Measurements from ENCODE around the gene CFAP74. TPM values are rescaled to one million over a fixed set of nuclear protein-coding genes. Genes with fewer than 3 reads are reported as not detected.

Gene CFAP74, protein sequence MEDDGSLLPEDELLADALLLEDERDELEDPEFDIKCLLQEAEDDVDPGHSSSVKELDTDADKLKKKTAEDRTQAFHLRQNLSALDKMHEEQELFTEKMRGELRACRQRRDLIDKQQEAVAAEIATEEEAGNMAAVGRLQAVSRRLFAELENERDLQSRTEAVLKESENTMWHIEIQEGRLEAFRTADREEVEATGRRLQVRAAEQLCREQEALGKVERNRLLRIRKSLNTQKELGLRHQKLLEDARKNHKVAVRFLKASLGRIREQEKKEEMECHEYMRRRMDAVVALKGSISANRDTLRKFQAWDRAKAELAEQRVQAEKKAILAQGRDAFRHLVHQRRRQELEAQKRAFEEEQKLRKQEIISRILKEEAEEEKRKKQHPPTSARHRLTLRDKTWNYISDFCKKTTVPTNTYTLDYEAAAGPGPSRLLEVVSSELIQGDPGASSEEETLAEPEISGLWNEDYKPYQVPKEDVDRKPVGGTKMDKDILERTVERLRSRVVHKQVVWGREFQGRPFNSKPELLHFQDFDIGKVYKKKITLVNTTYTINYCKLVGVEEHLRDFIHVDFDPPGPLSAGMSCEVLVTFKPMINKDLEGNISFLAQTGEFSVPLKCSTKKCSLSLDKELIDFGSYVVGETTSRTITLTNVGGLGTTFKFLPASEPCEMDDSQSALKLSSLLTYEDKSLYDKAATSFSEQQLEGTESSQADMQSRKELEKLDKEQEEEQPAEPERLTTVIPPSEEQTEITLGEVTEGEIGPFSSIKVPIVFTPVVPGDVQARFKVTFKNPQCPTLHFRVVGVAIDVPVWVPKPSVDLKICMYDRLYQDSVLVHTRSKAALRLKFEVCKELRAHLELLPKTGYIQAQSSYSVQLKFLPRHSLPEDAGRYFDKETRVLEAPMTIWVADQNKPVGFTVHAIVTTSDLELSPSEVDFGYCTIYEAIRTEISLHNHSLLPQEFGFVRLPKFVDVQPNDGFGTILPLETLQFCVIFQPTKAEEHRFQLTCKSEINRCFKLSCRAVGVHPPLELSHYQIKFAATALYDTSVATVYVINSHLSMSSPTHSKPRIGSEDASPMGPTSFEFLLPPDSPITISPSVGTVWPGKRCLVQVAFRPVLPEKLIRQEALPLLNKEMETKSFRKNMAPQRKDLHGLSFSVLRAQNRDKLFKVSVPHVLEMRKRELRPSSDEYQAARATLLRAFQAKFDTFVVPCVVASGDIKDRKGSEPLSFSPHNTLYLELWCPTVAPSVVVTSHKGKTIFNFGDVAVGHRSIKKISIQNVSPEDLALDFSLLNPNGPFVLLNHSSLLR (N-terminal part only)
- polyA plus RNA-seq (2013), result 0.03 and 0.15 TPM in 2 replicates

DNA sequence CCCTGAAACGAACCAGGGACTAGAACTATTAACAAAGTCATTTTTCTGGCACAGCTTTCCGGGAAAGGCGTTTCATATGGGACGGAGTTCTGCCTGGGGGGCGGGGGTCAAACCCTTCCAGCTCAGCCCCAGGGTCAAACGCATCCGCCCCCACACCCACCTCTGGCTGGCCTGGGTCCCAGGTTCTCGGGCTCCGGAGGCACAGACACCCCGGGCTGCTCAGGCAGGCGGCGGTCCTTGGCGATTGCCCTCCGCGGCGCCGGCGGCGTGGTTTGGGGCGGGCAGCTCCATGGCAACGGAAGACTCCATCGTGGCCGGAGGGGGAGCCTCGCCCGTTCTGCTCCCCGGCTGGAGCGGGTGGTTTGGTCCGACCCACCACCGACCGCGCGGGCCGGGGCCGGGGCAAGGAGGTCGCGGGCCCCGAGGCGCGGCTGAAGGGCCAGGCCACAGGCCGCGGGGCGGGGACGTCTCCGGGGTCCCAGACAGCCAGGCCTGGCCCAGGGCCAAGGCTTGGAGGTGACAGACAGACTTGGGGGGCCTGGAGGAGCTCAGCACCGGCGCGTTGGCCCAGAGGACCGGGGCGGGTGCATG is at the start of gene CFAP74:
TSS of gene CFAP74 (minus strand) at position 246 of the 591 bp plus-strand sequence. CDS start 12,830 bp downstream, outside the sequence.
- no peak within 1 kb of the TSS for H2BK5ac ChIP-seq (ENCODE audit: low read depth, low read length, poor library complexity)
- H2BK120ac ChIP-seq (ENCODE audit: insufficient read depth, low read length, poor library complexity), result peak within 1 kb of the TSS; percentile 53
- H4K12ac ChIP-seq (ENCODE audit: low read depth, low read length), result peak within 1 kb of the TSS; percentile 55
- H2BK12ac ChIP-seq (ENCODE audit: low read length), result peak within 1 kb of the TSS; percentile 44
- WGBS (ENCODE audit: extremely low coverage, insufficient coverage, insufficient read length), result no CpG with 5 or more reads among the region's 49 CpGs
- H3K9me3 ChIP-seq (ENCODE audit: insufficient read depth, low read depth, low read length), result no peaks in the 10 kb centered on the region
- no peak within 1 kb of the TSS for H3K4ac ChIP-seq (ENCODE audit: low read depth, low read length)
- peak within 1 kb of the TSS; percentile 7 for H3K4me3 ChIP-seq (ENCODE audit: low read depth, low read length)
- H3K18ac ChIP-seq (ENCODE audit: low read length), result no peak within 1 kb of the TSS
- no peaks in the 10 kb centered on the region for H3K79me2 ChIP-seq (ENCODE audit: control insufficient read depth, insufficient read depth, low read length, poor library complexity)
- H3K27me3 ChIP-seq (ENCODE audit: insufficient read depth, low read length), result no peaks in the 10 kb centered on the region
- peak within 1 kb of the TSS; percentile 64 for H3K4me2 ChIP-seq (ENCODE audit: low read length)
- H2AFZ ChIP-seq (ENCODE audit: insufficient read depth, low read length, poor library complexity), result peak within 1 kb of the TSS; percentile 64
- H3K23ac ChIP-seq (ENCODE audit: low read length), result no peak within 1 kb of the TSS
- H3K79me1 ChIP-seq (ENCODE audit: low read length), result peaks cover 4% of the 10 kb centered on the region
- peak within 1 kb of the TSS; percentile 43 for H4K91ac ChIP-seq (ENCODE audit: low read depth, low read length)
- no peak within 1 kb of the TSS for H3K9ac ChIP-seq (ENCODE audit: low read length)
- peak within 1 kb of the TSS; percentile 85 for H4K8ac ChIP-seq (ENCODE audit: low read depth, low read length)
- H3K27ac ChIP-seq (ENCODE audit: low read depth, low read length), result no peak within 1 kb of the TSS
- H3K36me3 ChIP-seq (ENCODE audit: control insufficient read depth in 1 of 2, insufficient read depth in 2 of 2, low read length in 2 of 2), result no peaks in the 10 kb centered on the region
- no peak within 1 kb of the TSS for H2AK5ac ChIP-seq (ENCODE audit: low read length)
- peaks cover 8 to 15% of the 10 kb centered on the region in 2 experiments for H3K4me1 ChIP-seq (ENCODE audit: control insufficient read depth in 1 of 2, insufficient read depth in 2 of 2, low read length in 2 of 2)
- H3K14ac ChIP-seq (ENCODE audit: low read length), result no peak within 1 kb of the TSS
- DNase-seq, result peak in 1 of 2 donors; percentile 57

DNA sequence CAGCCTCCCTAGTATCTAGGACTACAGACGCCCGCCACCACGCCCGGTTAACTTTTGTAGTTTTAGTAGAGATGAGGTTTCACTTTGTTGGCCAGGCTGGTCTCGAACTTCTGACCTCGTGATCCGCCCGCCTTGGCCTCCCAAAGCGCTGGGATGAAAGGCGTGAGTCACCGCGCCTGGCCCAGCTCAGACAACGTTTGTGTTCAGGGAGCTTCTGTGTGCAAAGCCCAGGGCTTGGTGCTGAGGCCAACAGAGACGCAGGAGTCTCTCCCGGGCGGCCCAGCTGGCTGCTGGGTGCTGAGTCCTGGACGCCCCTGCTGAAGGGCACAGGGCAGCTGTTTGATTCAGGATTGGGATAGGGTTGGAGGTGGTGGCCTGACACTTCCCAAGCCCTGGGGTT is 49.6 kb upstream of the CFAP74 start:
- Histone ChIP-seq H3K14ac (ENCODE audit: low read length) (no peak overlapping the region), H3K27me3 (ENCODE audit: insufficient read depth, low read length) (peaks cover 4% of the 10 kb centered on the region), H2BK5ac (ENCODE audit: low read depth, low read length, poor library complexity) (no peak overlapping the region), H3K23ac (ENCODE audit: low read length) (no peak overlapping the region), H4K91ac (ENCODE audit: low read depth, low read length) (no peak overlapping the region), H3K4me3 (ENCODE audit: low read depth, low read length) (no peak overlapping the region), H4K12ac (ENCODE audit: low read depth, low read length) (no peak overlapping the region), H2AK5ac (ENCODE audit: low read length) (no peak overlapping the region), H3K4me1 (ENCODE audit: control insufficient read depth in 1 of 2, insufficient read depth in 2 of 2, low read length in 2 of 2) (peaks cover 18 to 22% of the 10 kb centered on the region in 2 experiments), H2BK12ac (ENCODE audit: low read length) (no peak overlapping the region), H3K4me2 (ENCODE audit: low read length) (no peak overlapping the region), H3K79me1 (ENCODE audit: low read length) (peaks cover 10% of the 10 kb centered on the region), H3K36me3 (ENCODE audit: control insufficient read depth in 1 of 2, insufficient read depth in 2 of 2, low read length in 2 of 2) (peaks cover 19 to 20% of the 10 kb centered on the region in 2 experiments), H3K9me3 (ENCODE audit: insufficient read depth, low read depth, low read length) (peaks cover 2% of the 10 kb centered on the region), H2BK120ac (ENCODE audit: insufficient read depth, low read length, poor library complexity) (no peak overlapping the region), H3K79me2 (ENCODE audit: control insufficient read depth, insufficient read depth, low read length, poor library complexity) (peaks cover 17% of the 10 kb centered on the region), H3K4ac (ENCODE audit: low read depth, low read length) (no peak overlapping the region), H3K27ac (ENCODE audit: low read depth, low read length) (no peak overlapping the region), H2AFZ (ENCODE audit: insufficient read depth, low read length, poor library complexity) (no peak overlapping the region), H4K8ac (ENCODE audit: low read depth, low read length) (no peak overlapping the region), H3K9ac (ENCODE audit: low read length) (no peak overlapping the region), H3K18ac (ENCODE audit: low read length) (no peak overlapping the region)
- no peak for DNase-seq
- no CpG with 5 or more reads among the region's 17 CpGs for WGBS (ENCODE audit: extremely low coverage, insufficient coverage, insufficient read length)

DNA sequence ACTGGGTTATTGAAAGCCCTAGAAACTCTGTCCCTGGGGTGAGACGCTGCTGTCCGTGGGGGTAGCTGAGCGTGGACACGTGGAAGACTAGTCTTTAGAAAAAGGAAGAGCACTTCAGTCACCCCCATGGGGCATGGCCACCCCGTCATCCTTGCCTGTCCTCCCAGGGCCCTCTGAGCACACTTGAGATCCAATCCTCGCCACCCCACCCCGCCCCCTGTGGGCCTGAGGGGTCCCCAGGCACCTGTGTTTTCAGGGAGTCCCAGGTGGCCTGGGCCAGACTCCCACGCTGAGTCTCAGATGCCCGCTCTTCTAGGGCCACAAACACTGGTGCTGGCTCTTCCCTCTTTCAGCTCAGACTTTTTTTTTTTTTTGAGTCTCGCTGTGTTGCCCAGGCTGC is 49.2 kb upstream of the CFAP74 start:
- H3K79me2 ChIP-seq (ENCODE audit: control insufficient read depth, insufficient read depth, low read length, poor library complexity), result peaks cover 17% of the 10 kb centered on the region
- no peak overlapping the region for H3K23ac ChIP-seq (ENCODE audit: low read length)
- H2AK5ac ChIP-seq (ENCODE audit: low read length), result no peak overlapping the region
- H2BK12ac ChIP-seq (ENCODE audit: low read length), result no peak overlapping the region
- peaks cover 10% of the 10 kb centered on the region for H3K79me1 ChIP-seq (ENCODE audit: low read length)
- no CpG with 5 or more reads among the region's 10 CpGs for WGBS (ENCODE audit: extremely low coverage, insufficient coverage, insufficient read length)
- peaks cover 18 to 22% of the 10 kb centered on the region in 2 experiments for H3K4me1 ChIP-seq (ENCODE audit: control insufficient read depth in 1 of 2, insufficient read depth in 2 of 2, low read length in 2 of 2)
- no peak overlapping the region for H2BK120ac ChIP-seq (ENCODE audit: insufficient read depth, low read length, poor library complexity)
- peak overlapping the region; percentile 13 for H3K4ac ChIP-seq (ENCODE audit: low read depth, low read length)
- no peak overlapping the region for H3K18ac ChIP-seq (ENCODE audit: low read length)
- no peak overlapping the region for H3K9ac ChIP-seq (ENCODE audit: low read length)
- no peak overlapping the region for H4K8ac ChIP-seq (ENCODE audit: low read depth, low read length)
- no peak overlapping the region for H4K12ac ChIP-seq (ENCODE audit: low read depth, low read length)
- DNase-seq, result no peak
- H4K91ac ChIP-seq (ENCODE audit: low read depth, low read length), result no peak overlapping the region
- no peak overlapping the region for H2AFZ ChIP-seq (ENCODE audit: insufficient read depth, low read length, poor library complexity)
- H3K36me3 ChIP-seq (ENCODE audit: control insufficient read depth in 1 of 2, insufficient read depth in 2 of 2, low read length in 2 of 2), result peaks cover 19% of the 10 kb centered on the region in 2 experiments
- H3K27me3 ChIP-seq (ENCODE audit: insufficient read depth, low read length), result peaks cover 4% of the 10 kb centered on the region
- no peak overlapping the region for H3K4me2 ChIP-seq (ENCODE audit: low read length)
- no peak overlapping the region for H3K4me3 ChIP-seq (ENCODE audit: low read depth, low read length)
- no peak overlapping the region for H3K27ac ChIP-seq (ENCODE audit: low read depth, low read length)
- no peak overlapping the region for H3K14ac ChIP-seq (ENCODE audit: low read length)
- H3K9me3 ChIP-seq (ENCODE audit: insufficient read depth, low read depth, low read length), result peaks cover 2% of the 10 kb centered on the region
- no peak overlapping the region for H2BK5ac ChIP-seq (ENCODE audit: low read depth, low read length, poor library complexity)

Data from trophoblast cell (in vitro differentiated cells and primary cell).